HL-60 (cell line): ENCODE results near the gene CD7.

ENCODE experiments used
- DNase-seq, 2 experiments: peaks; one replicate each; pipeline ENCODE4 v3.0.0-alpha.2; 2010 to 2020; ENCODE audit warnings: low read depth in 1 of 2, low spot score in 1 of 2
- H3K27ac ChIP-seq: fragments of 250-450 bp; sonication (Bioruptor Pico); replicated peaks from 2 replicates; pipeline ENCODE4 v1.5.1; 2020; ENCODE audit warnings: mild to moderate bottlenecking, moderate library complexity
- H3K27me3 ChIP-seq: fragments of 250-450 bp; sonication (Bioruptor Pico); 2 replicates; pipeline ENCODE4 v1.5.1; 2021; ENCODE audit warnings: mild to moderate bottlenecking, moderate library complexity; ENCODE audit not compliant: insufficient read depth, poor library complexity, severe bottlenecking
- H3K4me3 ChIP-seq: replicated peaks from 2 replicates; pipeline ENCODE4 v1.5.1; 2011; ENCODE audit warnings: mild to moderate bottlenecking, control low read depth, low read length; ENCODE audit not compliant: insufficient read depth
- GABPA ChIP-seq: IDR thresholded peaks from 2 replicates; pipeline ENCODE4 v1.6.1; 2012; ENCODE audit warnings: low read depth
- POLR2AphosphoS5 ChIP-seq: IDR thresholded peaks from 2 replicates; pipeline ENCODE4 v1.6.1; 2012; ENCODE audit warnings: low read depth
- REST ChIP-seq: IDR thresholded peaks from 2 replicates; pipeline ENCODE4 v1.6.1; 2012; ENCODE audit warnings: low read depth; ENCODE audit not compliant: insufficient replicate concordance
- SPI1 ChIP-seq: IDR thresholded peaks from 2 replicates; pipeline ENCODE4 v1.6.1; 2012; ENCODE audit warnings: low read depth, mild to moderate bottlenecking, borderline replicate concordance
- TF ChIP-seq, protein P1 (sequence below): IDR thresholded peaks from one replicate; pipeline ENCODE4 v1.5.1; 2011; ENCODE audit warnings: low read length, control low read depth, inconsistent platforms; ENCODE audit not compliant: insufficient read depth

CD7 gene

GRCh38 chr17:82291582-82292250 lies 25.7 kb downstream of the CD7 start:
- DNase-seq, result no peak
- peak overlapping the region; percentile 55 for H3K4me3 ChIP-seq
- H3K27ac ChIP-seq, result peak overlapping the region; percentile 94
- H3K27me3 ChIP-seq, result no peaks in the 10 kb centered on the region
- TF ChIP-seq POLR2AphosphoS5 (no peak), GABPA (no peak), REST (no peak), SPI1 (no peak)
- TF ChIP-seq, protein P1, sequence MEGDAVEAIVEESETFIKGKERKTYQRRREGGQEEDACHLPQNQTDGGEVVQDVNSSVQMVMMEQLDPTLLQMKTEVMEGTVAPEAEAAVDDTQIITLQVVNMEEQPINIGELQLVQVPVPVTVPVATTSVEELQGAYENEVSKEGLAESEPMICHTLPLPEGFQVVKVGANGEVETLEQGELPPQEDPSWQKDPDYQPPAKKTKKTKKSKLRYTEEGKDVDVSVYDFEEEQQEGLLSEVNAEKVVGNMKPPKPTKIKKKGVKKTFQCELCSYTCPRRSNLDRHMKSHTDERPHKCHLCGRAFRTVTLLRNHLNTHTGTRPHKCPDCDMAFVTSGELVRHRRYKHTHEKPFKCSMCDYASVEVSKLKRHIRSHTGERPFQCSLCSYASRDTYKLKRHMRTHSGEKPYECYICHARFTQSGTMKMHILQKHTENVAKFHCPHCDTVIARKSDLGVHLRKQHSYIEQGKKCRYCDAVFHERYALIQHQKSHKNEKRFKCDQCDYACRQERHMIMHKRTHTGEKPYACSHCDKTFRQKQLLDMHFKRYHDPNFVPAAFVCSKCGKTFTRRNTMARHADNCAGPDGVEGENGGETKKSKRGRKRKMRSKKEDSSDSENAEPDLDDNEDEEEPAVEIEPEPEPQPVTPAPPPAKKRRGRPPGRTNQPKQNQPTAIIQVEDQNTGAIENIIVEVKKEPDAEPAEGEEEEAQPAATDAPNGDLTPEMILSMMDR, result no peak

- no peaks in the 10 kb centered on the region for H3K27me3 ChIP-seq
- TF ChIP-seq SPI1, result no peak
- peak; percentile 93 for TF ChIP-seq POLR2AphosphoS5
- no peak overlapping the region for H3K4me3 ChIP-seq
- peak overlapping the region; percentile 56 for H3K27ac ChIP-seq
- peak; percentile 97 to 98 for DNase-seq
Observed at GRCh38 chr17:82287868-82288801, 29.3 kb downstream of the CD7 start.

- Histone ChIP-seq H3K4me3 (no peak overlapping the region), H3K27ac (peak overlapping the region; percentile 56)
- DNase-seq, result no peak
Observed at GRCh38 chr17:82287013-82287867, 30.2 kb downstream of the CD7 start.

More at GRCh38 chr17:82287013-82287867, 30.2 kb downstream of the CD7 start:
- no peaks in the 10 kb centered on the region for H3K27me3 ChIP-seq
- TF ChIP-seq GABPA, result no peak
- no peak for TF ChIP-seq SPI1
- TF ChIP-seq, protein P1, result no peak
- TF ChIP-seq REST, result no peak
- no peak for TF ChIP-seq POLR2AphosphoS5
